ENCODE measurements around the gene PRKAG2.

Gene PRKAG2

GRCh38 chr7:151699928-151700319 lies 177.0 kb downstream of the PRKAG2 start:
- FAIRE-seq (no peak), DNase-seq (ENCODE audit: insufficient read length, low spot score) (no peak)
- no peak for TF ChIP-seq POLR2A (IDR thresholded peaks at IDR 0.05; ENCODE audit: low read depth, low read length)

DNA sequence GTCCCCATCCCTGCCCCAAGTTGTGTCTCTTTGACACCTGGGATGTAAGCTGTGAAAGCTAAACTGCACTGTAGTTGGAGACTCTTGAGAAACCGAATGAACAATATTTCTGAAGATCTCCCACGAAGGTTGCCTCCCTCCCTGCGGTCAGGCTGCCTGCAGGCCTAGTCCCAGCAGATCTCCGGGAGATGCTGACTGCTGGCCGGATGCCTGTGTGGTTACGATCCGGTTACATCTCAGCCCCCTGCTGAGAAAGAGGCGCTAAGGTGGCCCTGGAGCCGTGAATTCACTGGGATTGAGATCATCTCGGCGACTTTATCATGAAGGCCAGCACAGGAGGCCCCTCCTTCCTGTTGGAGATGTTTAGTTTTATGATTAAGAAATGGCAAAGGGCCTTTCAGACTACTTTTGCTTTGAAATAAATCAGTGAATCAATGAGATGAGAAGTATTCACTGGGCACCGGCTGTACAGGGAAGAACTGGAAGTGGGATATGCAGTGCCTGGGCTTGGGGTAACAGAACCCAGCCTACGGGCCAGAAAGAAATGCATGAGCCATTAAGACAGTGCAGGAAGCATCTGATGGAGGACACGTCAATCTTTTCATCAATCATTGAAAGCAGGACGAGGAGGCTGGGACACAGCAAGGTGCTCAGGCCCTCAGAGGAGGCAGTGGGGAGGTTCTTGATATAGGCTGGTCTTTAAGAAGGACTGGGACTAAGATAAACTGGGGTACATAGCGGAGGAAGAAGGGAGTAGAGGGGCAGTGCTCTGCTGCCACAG lies 177.6 kb downstream of the PRKAG2 start:
- TF ChIP-seq POLR2A (IDR thresholded peaks at IDR 0.05; ENCODE audit: low read depth, low read length), result no peak
- FAIRE-seq, result no peak
- peak; percentile 83 for DNase-seq (ENCODE audit: insufficient read length, low spot score)

DNA sequence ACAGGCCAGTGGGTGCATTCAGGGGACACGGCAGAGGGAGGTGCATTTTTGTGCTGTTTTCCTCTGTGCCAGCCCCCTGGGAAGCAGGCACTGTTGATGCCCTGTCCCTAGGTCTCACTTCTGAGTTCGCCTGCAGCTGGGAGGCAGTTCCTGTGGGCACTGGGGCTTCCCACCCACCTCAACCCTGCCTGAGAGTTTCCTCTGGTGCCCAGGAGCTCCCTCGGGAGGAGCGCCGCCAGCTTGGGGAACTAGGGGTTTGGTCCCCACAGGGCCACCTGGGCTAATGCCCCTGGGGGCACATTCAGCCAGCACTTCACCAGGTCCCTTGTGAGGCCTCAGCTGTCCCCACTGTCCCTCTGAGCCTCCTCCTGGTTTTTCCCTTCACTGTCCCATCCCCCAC lies 179.0 kb downstream of the PRKAG2 start:
- FAIRE-seq (no peak), DNase-seq (ENCODE audit: insufficient read length, low spot score) (no peak)
- TF ChIP-seq POLR2A (IDR thresholded peaks at IDR 0.05; ENCODE audit: low read depth, low read length), result no peak

- DNase-seq (ENCODE audit: insufficient read length, low spot score) (no peak), FAIRE-seq (no peak)
- no peak for TF ChIP-seq POLR2A (IDR thresholded peaks at IDR 0.05; ENCODE audit: low read depth, low read length)
Measured at GRCh38 chr7:151697515-151697895, 179.4 kb downstream of the PRKAG2 start.

- FAIRE-seq (no peak), DNase-seq (ENCODE audit: insufficient read length, low spot score) (peak; percentile 61)
- no peak for TF ChIP-seq POLR2A (IDR thresholded peaks at IDR 0.05; ENCODE audit: low read depth, low read length)
Measured at GRCh38 chr7:151696721-151697514, 180.0 kb downstream of the PRKAG2 start.

DNA sequence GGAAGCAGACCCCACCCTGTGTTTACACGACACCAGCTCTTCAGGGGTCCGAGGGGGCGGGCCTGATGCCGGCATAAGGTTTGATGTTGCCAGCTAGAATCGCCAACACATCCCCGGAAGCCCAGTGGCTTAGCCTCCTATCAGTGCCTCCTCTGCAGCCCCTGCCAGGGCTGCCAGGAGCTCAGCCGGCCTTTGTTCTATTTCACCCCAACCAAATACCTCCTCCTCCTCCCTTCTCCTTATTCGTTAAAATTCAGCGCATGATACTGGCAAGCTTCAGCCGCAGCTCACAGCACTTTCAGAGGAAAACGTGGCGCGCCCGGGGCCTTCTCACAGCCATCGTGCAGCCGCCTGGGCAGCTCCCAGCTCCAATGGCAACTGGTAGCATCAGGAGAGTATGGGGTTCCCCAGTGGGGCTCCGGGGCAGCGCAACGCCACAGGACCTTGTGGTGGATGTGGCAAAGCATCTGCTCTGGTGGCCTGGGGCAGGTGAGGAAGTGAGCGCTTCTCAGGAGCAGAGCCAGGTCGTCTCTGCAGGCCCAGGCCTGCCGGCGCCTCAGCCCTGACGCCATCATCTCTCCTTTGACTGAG lies 180.9 kb downstream of the PRKAG2 start:
- no peak for FAIRE-seq
- DNase-seq (ENCODE audit: insufficient read length, low spot score), result no peak

GRCh38 chr7:151694828-151695580 lies 181.9 kb downstream of the PRKAG2 start:
- DNase-seq (ENCODE audit: insufficient read length, low spot score), result no peak
- TF ChIP-seq POLR2A (IDR thresholded peaks at IDR 0.05; ENCODE audit: low read depth, low read length), result no peak
- FAIRE-seq, result no peak

More for the DNA sequence above, 180.9 kb downstream of the PRKAG2 start:
- TF ChIP-seq POLR2A (IDR thresholded peaks at IDR 0.05; ENCODE audit: low read depth, low read length), result no peak

DNA sequence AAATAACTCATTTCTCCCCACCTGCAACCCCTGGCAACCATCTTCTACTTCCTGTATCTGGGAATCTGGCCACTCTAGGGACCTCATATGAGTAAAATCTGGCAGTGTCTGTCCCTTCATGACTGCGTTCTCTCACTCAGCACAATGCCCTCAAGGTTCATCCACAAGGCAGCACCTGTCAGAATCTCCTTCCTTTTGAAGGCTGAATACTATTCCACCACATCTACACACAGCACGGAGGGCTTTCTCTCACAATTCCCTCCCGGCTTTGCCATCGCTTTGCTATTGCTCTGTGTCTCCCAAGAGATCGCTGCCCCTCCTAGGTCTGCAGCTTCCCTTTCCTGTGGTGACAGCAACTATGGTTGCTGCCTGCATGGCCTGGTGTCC lies 182.5 kb downstream of the PRKAG2 start:
- FAIRE-seq (no peak), DNase-seq (ENCODE audit: insufficient read length, low spot score) (no peak)
- no peak for TF ChIP-seq POLR2A (IDR thresholded peaks at IDR 0.05; ENCODE audit: low read depth, low read length)

DNA sequence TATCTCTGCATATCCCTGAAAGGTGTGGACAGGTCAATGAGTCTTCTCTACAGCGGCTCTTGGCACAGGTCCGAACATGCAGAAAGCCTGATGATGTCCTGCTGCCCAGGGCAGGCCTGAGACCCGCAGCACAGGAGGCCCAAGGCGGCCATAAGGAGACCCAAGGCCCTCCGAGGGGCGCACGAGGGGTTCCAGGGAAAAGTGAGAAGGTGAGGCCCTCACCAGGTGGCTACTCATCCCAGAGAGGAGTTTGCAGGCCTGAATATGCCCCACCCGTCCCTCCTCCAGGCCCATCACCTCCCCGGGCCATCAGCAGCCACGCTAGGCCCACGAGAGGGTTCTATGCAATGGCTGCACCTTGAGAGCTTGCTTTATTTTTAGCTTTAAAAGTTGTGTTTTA lies 183.8 kb downstream of the PRKAG2 start:
- FAIRE-seq (no peak), DNase-seq (ENCODE audit: insufficient read length, low spot score) (no peak)
- TF ChIP-seq POLR2A (IDR thresholded peaks at IDR 0.05; ENCODE audit: low read depth, low read length), result no peak

GRCh38 chr7:151692721-151693120 lies 184.2 kb downstream of the PRKAG2 start:
- no peak for TF ChIP-seq POLR2A (IDR thresholded peaks at IDR 0.05; ENCODE audit: low read depth, low read length)
- DNase-seq (ENCODE audit: insufficient read length, low spot score) (no peak), FAIRE-seq (no peak)

DNA sequence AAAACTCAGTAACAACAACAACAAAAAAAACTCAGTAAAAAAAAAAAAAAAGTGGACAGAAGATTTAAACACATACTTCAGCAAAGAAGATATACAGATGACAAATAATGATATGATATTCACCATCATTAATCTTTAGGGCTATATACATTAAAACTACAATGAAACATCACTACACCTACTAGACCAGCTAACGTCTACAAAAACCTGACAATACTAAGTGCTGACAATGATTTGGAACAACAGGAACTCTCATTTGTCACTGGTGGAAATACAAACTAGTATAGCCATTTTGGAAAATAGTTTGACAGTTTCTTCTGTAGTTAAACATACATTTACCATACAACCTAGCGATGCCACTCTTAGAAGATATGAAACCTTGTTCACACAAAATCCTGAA lies 185.5 kb downstream of the PRKAG2 start:
- DNase-seq (ENCODE audit: insufficient read length, low spot score) (no peak), FAIRE-seq (no peak)
- TF ChIP-seq POLR2A (IDR thresholded peaks at IDR 0.05; ENCODE audit: low read depth, low read length), result no peak

DNA sequence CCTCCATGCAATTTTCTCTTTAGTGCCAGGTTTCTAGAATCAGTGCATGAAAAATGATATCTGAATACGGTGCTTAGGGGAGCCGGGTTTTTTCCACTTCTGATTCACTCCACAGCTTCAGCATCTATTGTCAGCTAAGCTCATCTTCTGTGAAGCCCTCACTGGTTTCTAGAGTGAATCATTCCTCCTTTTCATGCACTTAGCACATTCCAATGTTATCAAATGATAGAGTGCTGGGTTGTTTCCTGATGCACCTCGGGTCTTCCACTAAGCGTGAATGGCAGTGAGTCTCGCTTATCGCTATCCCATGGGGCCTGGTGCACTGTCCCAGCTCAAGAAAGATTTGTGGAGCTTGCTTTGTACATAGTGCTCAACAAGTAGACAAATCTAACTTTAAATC lies 186.3 kb downstream of the PRKAG2 start:
- peak; percentile 40 for DNase-seq (ENCODE audit: insufficient read length, low spot score)
- FAIRE-seq, result no peak
- no peak for TF ChIP-seq POLR2A (IDR thresholded peaks at IDR 0.05; ENCODE audit: low read depth, low read length)

- TF ChIP-seq POLR2A (IDR thresholded peaks at IDR 0.05; ENCODE audit: low read depth, low read length), result 0 out of 2 replicates have a peak, but pooled peaks have one; percentile 17
- DNase-seq (ENCODE audit: insufficient read length, low spot score) (peak; percentile 71), FAIRE-seq (no peak)
Measured at GRCh38 chr7:151689196-151689971, 187.5 kb downstream of the PRKAG2 start.

Measured in H54 (cell line).